Heart right ventricle (tissue), 16 donors: ENCODE measurements around the gene HDHD2. TPM values are rescaled to one million over a fixed set of nuclear protein-coding genes. Genes with fewer than 3 reads are reported as not detected.
A peak's percentile ranks its signal among the peaks of the same experiment; 100 is the strongest.
"Not testable (repeated sequence)": the region's sequence is repeated elsewhere in the genome, so short reads cannot be mapped to it uniquely, and the experiment has no call there.

ENCODE experiments used
- ATAC-seq, 8 donors: fragments of 200-7000 bp; cut with Tn5 transposase; one replicate each; pipeline ENCODE4 v1.9.1; 2020; ENCODE audit warnings: mild to moderate bottlenecking in 8 of 8, moderate library complexity in 8 of 8, moderate number of reproducible peaks in 1 of 8
- DNase-seq, 2 donors: peaks; one replicate each; pipeline ENCODE4 v3.0.0-alpha.2; 2020
- H3K27ac ChIP-seq, 10 donors: fragments of 200-600 bp; sonication (generic) in 2 of 10; one replicate each; pipeline versions ENCODE4 v1.5.0 to v1.8.0; 2020 to 2022; ENCODE audit warnings: mild to moderate bottlenecking in 3 of 10
- H3K27me3 ChIP-seq, 7 donors: fragments of 200-600 bp; one replicate each; pipeline ENCODE4 v1.8.0; 2021 to 2022; ENCODE audit warnings: mild to moderate bottlenecking in 2 of 7
- H3K36me3 ChIP-seq, 9 donors: fragments of 200-600 bp; sonication (generic) in 1 of 9; one replicate each; pipeline versions ENCODE4 v1.5.0 to v1.8.0; 2020 to 2022; ENCODE audit warnings: mild to moderate bottlenecking in 2 of 9
- H3K4me1 ChIP-seq, 9 donors: fragments of 200-600 bp; sonication (generic) in 1 of 9; one replicate each; pipeline versions ENCODE4 v1.5.0 to v1.8.0; 2020 to 2022; ENCODE audit warnings: mild to moderate bottlenecking in 4 of 9
- H3K4me3 ChIP-seq, 10 donors: fragments of 200-600 bp; sonication (generic) in 2 of 10; one replicate each; pipeline versions ENCODE4 v1.5.0 to v1.8.0; 2020 to 2022; ENCODE audit warnings: mild to moderate bottlenecking in 7 of 10, moderate library complexity in 2 of 10
- H3K9me3 ChIP-seq, 11 donors: fragments of 200-600 bp in 10 of 11; sonication (generic) in 2 of 11; one replicate each; pipeline versions ENCODE4 v1.5.0 to v1.8.0; 2013 to 2022; ENCODE audit warnings: mild to moderate bottlenecking in 2 of 11, control low read depth in 1 of 11, moderate library complexity in 1 of 11
- CTCF ChIP-seq, 9 donors: fragments of 200-600 bp; sonication (generic) in 2 of 9; IDR thresholded peaks; one replicate each; pipeline versions ENCODE4 v1.5.0 to v1.8.0; 2021 to 2022; ENCODE audit warnings: antibody characterized with exemption in 9 of 9, mild to moderate bottlenecking in 5 of 9, moderate library complexity in 1 of 9
- WGBS, 2 donors: extraction: QIAGEN DNeasy Blood & Tissue Kit; methylation state at CpG; one replicate each; pipeline ENCODE4 v1.1.7; 2013; ENCODE audit warnings: inconsistent platforms in 1 of 2; 5-methylcytosine and 5-hydroxymethylcytosine counted together
- intact Hi-C, 10 donors: fragments of 100-400 bp; cut with DNase I; formaldehyde crosslinking; loops; one replicate each; pipeline versions ENCODE4 v1.11.1 to v1.14.2; 2022
- polyA plus RNA-seq, 2 donors: library from polyadenylated mRNA; stranded (reverse); fragments of 200-250 nt; gene quantifications; one replicate each; pipeline ENCODE4 v1.2.3, GENCODE V29; 2013
- total RNA-seq, 10 donors: library from RNA; stranded (reverse); fragmentation: NEBNext Ultra II Directional in 3 of 10; extraction: Animal tissue kit (Norgen Biotek cat#: 25700) in 3 of 10; gene quantifications; one replicate each; pipeline versions ENCODE4 v1.2.1 to v1.2.4, GENCODE V29; 2021 to 2023
- donor health status: Arrhythmogenic right ventricular cardiomyopathy.
- donor health status: ischemic (EF 13 %, LVEDD 7.1; RV severe dilation, severe dysfunction).
- donor health status: healthy with polysubstance abuse.
- donor health status: DM: no; HTN: yes; CAD: no.
- donor health status: DM: no; HTN: no; CAD: no.
- donor health status: ischemic (EF 25% LVEDD 6.9; RV normal size, moderate dysfunction).
- donor health status: ischemic (EF 25% LVEDD 5.7; RV mildly dilated, moderate dysfunction).
- donor health status: healthy.
- donor health status: DM: yes; HTN: yes; CAD: no.
- donor health status: Ischemic cardiomyopathy.
- donor health status: ischemic (EF 35%, LVEDD 5.7; RV mildly dilated, moderate dysfunction).
- donor health status: nonischemic (EF 11% LVEDD 7.7; RV severe dilation, severe dysfunction).
- donor health status: DM: yes; HTN: yes; CAD: no.
- donor health status: PGD.
- donor health status: ischemic (EF 29% LVEDD 5.4; RV normal size, mild dysfunction).
- donor health status: nonischemic (EF 23%, LVEDD 6.1; RV moderate dilation, normal function).

The HDHD2 gene
- total and polyA plus RNA-seq, 12 donors = 16.8 to 52.4 (median 38.2) TPM

- H3K27ac ChIP-seq = no peak overlapping the region
- no peaks in the 10 kb centered on the region for H3K36me3 ChIP-seq
- intact Hi-C loops = no loop called here
- peaks cover 0 to 19% (median 4%) of the 10 kb centered on the region in 7 donors for H3K27me3 ChIP-seq
- 85 to 92% methylated on average over 5 of the region's 5 CpGs for WGBS, 2 donors
- H3K4me3 ChIP-seq = no peak overlapping the region
- ATAC-seq (no peak), DNase-seq (no peak)
- TF ChIP-seq CTCF (IDR thresholded peaks at IDR 0.05) = no peak
- peaks cover 0 to 7% (median 0%) of the 10 kb centered on the region in 11 donors for H3K9me3 ChIP-seq
- H3K4me1 ChIP-seq = no peaks in the 10 kb centered on the region
Observed at GRCh38 chr18:47184419-47185050, 34.2 kb upstream of the HDHD2 start.

GRCh38 chr18:47182156-47182555 is 31.9 kb upstream of the HDHD2 start:
- ATAC-seq, intact Hi-C loops, H3K27me3 ChIP-seq, H3K9me3 ChIP-seq, H3K36me3 ChIP-seq, H3K27ac ChIP-seq, H3K4me1 ChIP-seq, H3K4me3 ChIP-seq, DNase-seq: not testable (repeated sequence)
- 87 to 88% methylated on average over 5 of the region's 5 CpGs for WGBS, 2 donors

DNA sequence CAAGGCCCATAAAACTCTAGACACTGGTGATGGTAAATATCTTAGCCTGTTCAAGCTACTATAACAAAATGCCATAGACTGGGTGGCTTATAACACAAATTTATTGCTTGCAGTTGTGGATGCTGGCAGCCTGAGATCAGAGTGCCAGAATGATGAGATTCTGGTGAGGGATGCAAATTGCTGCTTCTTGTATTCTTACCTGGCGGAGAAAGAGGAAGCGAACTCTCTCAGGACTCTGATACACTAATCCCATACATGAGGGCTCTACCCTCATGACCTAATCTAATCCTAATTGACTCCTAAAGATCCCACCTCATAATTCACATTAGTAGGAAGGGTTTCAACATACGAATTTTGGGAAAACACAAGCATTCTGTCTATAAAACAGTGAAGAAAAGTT is 30.5 kb upstream of the HDHD2 start:
- H3K36me3 ChIP-seq = no peaks in the 10 kb centered on the region
- DNase-seq (no peak), ATAC-seq (no peak)
- H3K9me3 ChIP-seq = peaks cover 0 to 7% (median 0%) of the 10 kb centered on the region in 11 donors
- 74 to 78% methylated on average over 3 of the region's 3 CpGs for WGBS, 2 donors
- H3K27ac ChIP-seq = no peak overlapping the region
- no peak for TF ChIP-seq CTCF (IDR thresholded peaks at IDR 0.05)
- no peaks in the 10 kb centered on the region for H3K27me3 ChIP-seq
- H3K4me1 ChIP-seq = peaks cover 0 to 6% (median 0%) of the 10 kb centered on the region in 9 donors
- H3K4me3 ChIP-seq = no peak overlapping the region
- intact Hi-C loops = no loop called here

DNA sequence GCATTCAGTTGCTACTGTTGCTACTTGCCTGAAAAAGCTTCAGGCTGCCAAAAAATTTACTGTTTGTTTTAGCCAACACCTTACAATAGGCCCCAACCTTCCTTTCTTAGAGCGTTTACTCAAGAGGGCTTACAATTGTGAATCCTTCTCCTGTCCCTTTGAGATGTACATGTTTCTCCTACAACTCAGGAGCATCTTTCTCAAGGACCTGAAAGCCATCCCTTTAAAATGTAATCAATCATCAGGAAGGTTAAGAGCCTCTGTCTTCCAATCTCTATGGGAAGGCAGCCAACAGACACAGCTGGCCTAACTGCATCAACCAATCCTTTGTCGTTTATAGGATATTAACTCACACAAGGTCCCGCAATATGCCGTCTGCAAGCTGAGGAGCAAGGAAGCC is 29.2 kb upstream of the HDHD2 start:
- WGBS, 2 donors = 61 to 63% methylated on average over 4 of the region's 4 CpGs
- H3K36me3 ChIP-seq = no peaks in the 10 kb centered on the region
- H3K9me3 ChIP-seq = peaks cover 0 to 4% (median 0%) of the 10 kb centered on the region in 11 donors
- DNase-seq (no peak), ATAC-seq (no peak)
- peaks cover 3 to 16% (median 9%) of the 10 kb centered on the region in 9 donors for H3K4me1 ChIP-seq
- no peak overlapping the region for H3K27ac ChIP-seq
- no peak for TF ChIP-seq CTCF (IDR thresholded peaks at IDR 0.05)
- intact Hi-C loops = no loop called here
- H3K4me3 ChIP-seq = no peak overlapping the region
- H3K27me3 ChIP-seq = no peaks in the 10 kb centered on the region

DNA sequence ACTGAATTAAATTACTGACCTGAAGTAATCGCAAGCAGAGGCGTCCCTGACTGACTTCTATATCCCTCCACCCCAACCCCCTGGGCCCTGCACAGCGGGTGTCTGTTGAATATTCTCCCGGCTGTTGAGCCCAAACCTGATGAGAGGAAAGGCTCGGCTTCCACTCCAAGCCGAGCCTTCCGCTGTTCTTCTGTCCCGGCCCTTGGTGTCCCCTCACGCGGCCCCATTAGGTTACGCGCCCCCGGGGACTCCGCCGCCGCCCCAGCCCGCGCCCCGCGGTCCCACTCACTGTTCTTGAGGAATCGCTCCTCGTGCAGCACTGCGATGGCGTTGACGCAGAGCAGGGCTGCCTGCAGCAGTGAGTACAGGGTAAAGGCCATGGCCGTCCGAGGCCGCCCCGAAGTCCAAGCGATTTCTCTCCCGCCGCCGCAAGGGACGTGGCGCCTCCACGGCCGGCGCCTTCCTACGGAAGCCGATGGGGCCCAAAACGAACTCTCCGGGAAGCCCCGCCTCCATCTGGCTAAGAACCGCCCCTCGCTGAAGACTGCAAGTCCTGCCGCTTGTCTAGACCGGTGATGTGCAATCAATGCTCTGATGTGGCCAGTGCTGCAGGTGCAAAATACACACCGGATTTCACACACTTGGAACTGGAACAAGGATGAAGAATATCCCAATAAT is 25.7 kb upstream of the HDHD2 start, which contains the start of gene IER3IP1:
TSS of gene IER3IP1 (minus strand) at position 467 of the 678 bp plus-strand sequence. CDS start at position 380, 87 bp downstream.
- peak; percentile 92 to 95 for DNase-seq
- H3K27me3 ChIP-seq = no peaks in the 10 kb centered on the region
- H3K4me3 ChIP-seq = peak within 1 kb of the TSS; percentile 69 to 100 (median 99)
- 1% methylated on average over 48 of the region's 48 CpGs for WGBS, 2 donors
- no peaks in the 10 kb centered on the region for H3K36me3 ChIP-seq
- TF ChIP-seq CTCF (IDR thresholded peaks at IDR 0.05) = peak in 5 of 9 donors; percentile 14 to 44 (median 33)
- peaks cover 5 to 43% (median 33%) of the 10 kb centered on the region in 9 donors for H3K4me1 ChIP-seq
- peak within 1 kb of the TSS; percentile 60 to 95 (median 89) for H3K27ac ChIP-seq
- intact Hi-C loops = loop anchor here in 2 of 10 donors (1.0 to 2.0 kb wide), 2 partner anchors 25 to 26 kb away; partner anchors contain the start of gene HDHD2 (in 2 of the 2)
- no peaks in the 10 kb centered on the region for H3K9me3 ChIP-seq
- ATAC-seq = peak; percentile 97 to 99 (median 98)
